Esophagus mucosa (tissue), 1 donor: ENCODE measurements around the gene RMP24. TPM values are rescaled to one million over a fixed set of nuclear protein-coding genes. Genes with fewer than 3 reads are reported as not detected.

Experiments
- total RNA-seq: library from RNA; stranded (reverse); gene quantifications from one replicate; pipeline ENCODE4 v1.2.4, GENCODE V29; 2023
- donor health status: DM: yes; HTN: yes; CAD: no.

RMP24 gene

Other genes starting within 250 kb of the RMP24 start
- 29.3 TPM for gene RPRD1A, start 94.9 kb downstream of the RMP24 start, total RNA-seq
- 24.0 TPM for gene SLC39A6, start 156.7 kb downstream of the RMP24 start, total RNA-seq
- gene ELP2, start 157.2 kb downstream of the RMP24 start, total RNA-seq, result 45.6 TPM
- gene MOCOS, start 214.8 kb downstream of the RMP24 start, total RNA-seq, result 16.0 TPM